ENCODE measurements around the gene CD38.
"Not testable (repeated sequence)": the region's sequence is repeated elsewhere in the genome, so short reads cannot be mapped to it uniquely, and the experiment has no call there.

The CD38 gene

DNA sequence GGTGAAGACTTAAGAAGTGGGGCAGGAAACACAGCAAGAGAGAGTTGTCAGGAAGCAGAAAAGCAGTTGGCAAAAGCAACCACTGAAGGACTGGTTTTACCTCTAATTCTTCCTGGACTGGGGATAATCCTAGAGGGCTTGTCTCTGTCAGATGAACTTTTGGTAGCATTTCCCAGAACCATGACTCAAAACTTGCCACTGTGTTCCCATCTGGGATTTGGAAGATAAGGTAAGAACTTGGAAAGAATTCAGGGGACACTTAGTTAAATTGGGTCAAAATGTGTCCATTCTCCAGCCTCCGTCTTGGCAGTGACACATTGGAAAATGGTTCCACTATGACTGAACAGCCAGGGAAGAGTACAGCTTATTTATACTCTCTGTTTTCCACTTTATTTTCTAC lies 55.7 kb downstream of the CD38 start:
- POLR2A ChIA-PET, result no interaction called here
- DNase-seq (ENCODE audit: extremely low spot score), result no peak
- TF ChIP-seq, protein P1, sequence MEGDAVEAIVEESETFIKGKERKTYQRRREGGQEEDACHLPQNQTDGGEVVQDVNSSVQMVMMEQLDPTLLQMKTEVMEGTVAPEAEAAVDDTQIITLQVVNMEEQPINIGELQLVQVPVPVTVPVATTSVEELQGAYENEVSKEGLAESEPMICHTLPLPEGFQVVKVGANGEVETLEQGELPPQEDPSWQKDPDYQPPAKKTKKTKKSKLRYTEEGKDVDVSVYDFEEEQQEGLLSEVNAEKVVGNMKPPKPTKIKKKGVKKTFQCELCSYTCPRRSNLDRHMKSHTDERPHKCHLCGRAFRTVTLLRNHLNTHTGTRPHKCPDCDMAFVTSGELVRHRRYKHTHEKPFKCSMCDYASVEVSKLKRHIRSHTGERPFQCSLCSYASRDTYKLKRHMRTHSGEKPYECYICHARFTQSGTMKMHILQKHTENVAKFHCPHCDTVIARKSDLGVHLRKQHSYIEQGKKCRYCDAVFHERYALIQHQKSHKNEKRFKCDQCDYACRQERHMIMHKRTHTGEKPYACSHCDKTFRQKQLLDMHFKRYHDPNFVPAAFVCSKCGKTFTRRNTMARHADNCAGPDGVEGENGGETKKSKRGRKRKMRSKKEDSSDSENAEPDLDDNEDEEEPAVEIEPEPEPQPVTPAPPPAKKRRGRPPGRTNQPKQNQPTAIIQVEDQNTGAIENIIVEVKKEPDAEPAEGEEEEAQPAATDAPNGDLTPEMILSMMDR (IDR thresholded peaks at IDR 0.05; ENCODE audit: control extremely low read depth, extremely low read depth, low read depth, missing control alignments), result no peak
- CTCF ChIA-PET, result interaction anchor here (1.3 to 1.5 kb wide), 3 partner anchors 11 to 49 kb away, joined by 3 to 4 read pairs (median 3); no protein-coding TSS in a partner anchor

DNA sequence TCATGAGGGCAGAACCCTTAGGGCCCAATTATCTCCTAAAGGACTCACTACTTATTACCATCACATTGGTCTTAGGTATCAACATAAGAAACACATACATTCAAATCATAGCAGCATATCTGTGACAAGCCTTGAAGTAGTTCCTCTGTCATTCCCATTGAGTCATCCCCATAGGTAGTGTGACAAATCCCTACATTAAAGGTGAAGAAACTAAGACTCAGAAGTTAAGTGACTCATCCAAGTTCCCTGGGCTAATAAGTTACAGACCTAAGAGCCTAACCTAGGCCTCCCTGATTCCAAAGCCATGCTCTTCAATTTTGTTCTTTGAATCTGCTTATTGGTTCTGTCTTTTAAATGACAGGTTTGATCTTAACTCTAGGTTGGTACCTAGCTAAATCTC lies 58.2 kb downstream of the CD38 start:
- CTCF ChIA-PET, result no interaction called here
- TF ChIP-seq, protein P1 (IDR thresholded peaks at IDR 0.05; ENCODE audit: control extremely low read depth, extremely low read depth, low read depth, missing control alignments), result no peak
- POLR2A ChIA-PET, result no interaction called here
- DNase-seq (ENCODE audit: extremely low spot score), result no peak

DNA sequence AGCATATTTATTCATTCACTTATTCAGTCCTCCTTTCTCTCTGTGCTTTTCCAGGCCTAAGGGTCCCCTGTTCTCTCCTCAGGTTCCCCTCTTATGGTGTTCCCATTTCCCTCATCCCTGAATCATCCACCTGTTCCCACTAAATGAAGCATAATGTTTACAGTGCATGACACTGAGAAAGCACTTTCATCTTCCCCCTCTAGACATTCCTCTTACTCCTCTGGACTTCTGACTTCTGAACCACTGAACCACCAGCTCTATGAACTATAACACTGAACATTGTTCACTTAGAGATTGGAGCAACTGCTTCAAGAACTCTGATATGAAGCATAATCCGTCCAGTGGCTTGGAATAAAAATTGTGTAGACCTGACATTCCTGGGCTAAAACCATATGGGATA lies 59.5 kb downstream of the CD38 start:
- no peak for DNase-seq (ENCODE audit: extremely low spot score)
- TF ChIP-seq, protein P1 (IDR thresholded peaks at IDR 0.05; ENCODE audit: control extremely low read depth, extremely low read depth, low read depth, missing control alignments), result no peak
- CTCF ChIA-PET, result no interaction called here
- POLR2A ChIA-PET, result no interaction called here

DNA sequence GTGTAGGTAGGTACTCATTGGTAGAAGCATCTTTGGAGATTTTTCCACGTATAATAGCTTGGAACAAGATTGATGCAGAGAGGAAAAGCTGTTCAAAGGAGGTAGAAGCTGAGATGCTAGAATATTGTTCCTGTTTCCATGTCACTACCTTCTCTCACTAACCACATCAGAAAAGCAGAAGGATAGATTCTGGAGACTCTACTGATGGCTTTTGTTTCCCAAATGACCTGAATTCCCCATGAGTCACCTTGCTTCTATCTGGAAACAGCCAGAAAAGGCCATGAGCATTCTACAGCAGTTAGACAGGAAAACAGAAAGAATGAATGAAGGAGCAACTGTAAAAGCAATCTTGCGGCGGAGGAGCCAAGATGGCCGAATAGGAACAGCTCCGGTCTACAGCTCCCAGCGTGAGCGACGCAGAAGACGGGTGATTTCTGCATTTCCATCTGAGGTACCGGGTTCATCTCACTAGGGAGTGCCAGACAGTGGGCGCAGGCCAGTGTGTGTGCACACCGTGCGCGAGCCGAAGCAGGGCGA lies 63.1 kb downstream of the CD38 start:
- POLR2A ChIA-PET; DNase-seq (ENCODE audit: extremely low spot score): not testable (repeated sequence)
- CTCF ChIA-PET, result interaction anchor here (1.3 to 1.5 kb wide), 2 partner anchors 12 to 41 kb away, joined by 3 read pairs; no protein-coding TSS in a partner anchor

DNA sequence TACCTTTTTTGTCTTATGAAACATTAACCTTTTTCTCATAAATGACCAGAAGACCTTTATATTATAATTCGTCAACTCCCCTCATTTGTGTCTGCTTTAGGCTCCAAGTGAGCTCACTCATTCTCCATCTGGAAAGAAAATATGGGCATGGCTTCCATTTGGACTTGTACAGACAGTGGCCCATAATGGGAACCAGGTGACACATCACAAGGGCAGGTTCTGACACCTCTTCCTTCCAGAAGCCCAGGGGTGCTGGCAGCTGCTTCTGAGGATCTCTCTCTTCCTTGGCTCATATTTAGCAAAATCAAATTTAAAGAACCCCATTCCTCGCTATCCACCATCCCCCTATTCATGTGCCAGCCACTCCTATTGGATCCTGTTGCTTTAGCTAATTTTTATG lies 69.6 kb downstream of the CD38 start:
- TF ChIP-seq, protein P1 (IDR thresholded peaks at IDR 0.05; ENCODE audit: control extremely low read depth, extremely low read depth, low read depth, missing control alignments), result no peak
- POLR2A ChIA-PET, result interaction anchor here (0.7 kb wide), 1 partner anchor 114 kb away, joined by 6 read pairs; no protein-coding TSS in a partner anchor
- CTCF ChIA-PET, result interaction anchor here (3.4 kb wide), 1 partner anchor 35 kb away, joined by 19 read pairs; no protein-coding TSS in a partner anchor
- DNase-seq (ENCODE audit: extremely low spot score), result no peak

DNA sequence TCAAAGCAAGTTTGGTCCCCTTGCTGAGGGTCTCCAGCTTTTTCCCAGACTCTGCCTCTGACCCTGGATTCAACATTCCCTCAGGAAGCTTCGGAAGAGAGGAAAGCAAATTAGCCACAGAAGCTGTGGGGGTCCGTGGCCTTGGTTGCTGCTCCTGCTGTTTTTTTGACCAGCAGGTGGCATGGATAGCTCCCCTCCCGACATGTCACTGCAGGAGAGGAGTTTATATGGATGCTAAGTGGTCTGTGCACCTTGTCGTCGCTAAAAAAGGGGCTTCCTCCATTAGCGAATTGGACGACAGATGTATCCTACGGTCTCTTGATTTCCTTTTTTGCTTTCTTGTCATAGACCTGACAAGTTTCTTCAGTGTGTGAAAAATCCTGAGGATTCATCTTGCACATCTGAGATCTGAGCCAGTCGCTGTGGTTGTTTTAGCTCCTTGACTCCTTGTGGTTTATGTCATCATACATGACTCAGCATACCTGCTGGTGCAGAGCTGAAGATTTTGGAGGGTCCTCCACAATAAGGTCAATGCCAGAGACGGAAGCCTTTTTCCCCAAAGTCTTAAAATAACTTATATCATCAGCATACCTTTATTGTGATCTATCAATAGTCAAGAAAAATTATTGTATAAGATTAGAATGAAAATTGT lies 70.2 kb downstream of the CD38 start:
- DNase-seq (ENCODE audit: extremely low spot score), result no peak
- ChIA-PET POLR2A (no interaction called here), CTCF (interaction anchor here (2.0 to 3.4 kb wide), 2 partner anchors 35 to 43 kb away, joined by 5 to 19 read pairs; no protein-coding TSS in a partner anchor)
- TF ChIP-seq, protein P1 (IDR thresholded peaks at IDR 0.05; ENCODE audit: control extremely low read depth, extremely low read depth, low read depth, missing control alignments), result no peak

DNA sequence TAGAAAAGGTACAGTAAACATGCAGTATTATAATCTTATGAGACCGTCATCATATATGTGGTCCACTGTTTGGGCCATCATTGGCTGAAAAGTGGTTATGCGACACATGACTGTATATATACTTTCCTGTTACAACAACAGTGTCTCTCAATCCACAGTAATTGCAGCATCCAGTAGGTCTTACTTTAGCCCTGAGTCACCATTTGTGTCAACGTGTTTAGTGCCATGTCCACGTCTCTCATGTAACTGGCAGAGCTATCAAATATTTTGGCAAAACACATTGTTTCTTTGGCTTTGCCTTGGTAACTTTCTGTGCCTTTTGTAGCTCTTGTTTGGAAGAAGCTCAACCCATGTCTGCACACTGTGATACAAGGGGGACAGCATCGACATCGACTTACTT lies 73.8 kb downstream of the CD38 start:
- TF ChIP-seq, protein P1 (IDR thresholded peaks at IDR 0.05; ENCODE audit: control extremely low read depth, extremely low read depth, low read depth, missing control alignments), result no peak
- DNase-seq (ENCODE audit: extremely low spot score), result no peak
- ChIA-PET POLR2A (no interaction called here), CTCF (interaction anchor here (0.6 kb wide), 1 partner anchor 208 kb away, joined by 3 read pairs; no protein-coding TSS in a partner anchor)
